IPS DF 6.9 (cell line): ENCODE results near the gene ECSIT.
A peak's percentile ranks its signal among the peaks of the same experiment; 100 is the strongest.

Source experiments
- DNase-seq: peaks from one replicate; pipeline ENCODE4 v3.0.0-alpha.2; 2013; ENCODE audit warnings: low read depth, low spot score
- H3K27ac ChIP-seq: one replicate; pipeline ENCODE4 v1.5.1; 2013; ENCODE audit warnings: low read length, control low read depth
- H3K27me3 ChIP-seq: 2 replicates; pipeline ENCODE4 v1.6.1; 2013; ENCODE audit warnings: mild to moderate bottlenecking, low read length; ENCODE audit not compliant: control insufficient read depth, insufficient read depth
- H3K36me3 ChIP-seq: 2 replicates; pipeline ENCODE4 v1.6.1; 2013; ENCODE audit warnings: low read length; ENCODE audit not compliant: control insufficient read depth, insufficient read depth
- H3K4me1 ChIP-seq: 2 replicates; pipeline ENCODE4 v1.6.1; 2013; ENCODE audit warnings: low read length; ENCODE audit not compliant: control insufficient read depth, insufficient read depth
- H3K4me3 ChIP-seq: 2 replicates; pipeline ENCODE4 v1.5.1; 2013; ENCODE audit warnings: mild to moderate bottlenecking, low read length
- H3K9me3 ChIP-seq: 2 replicates; pipeline ENCODE4 v1.6.1; 2013; ENCODE audit warnings: low read length, inconsistent platforms; ENCODE audit not compliant: control insufficient read depth, insufficient read depth
- WGBS: extraction: QIAGEN DNeasy Blood & Tissue Kit; methylation state at CpG from one replicate; pipeline ENCODE4 v1.1.7; 2013; ENCODE audit warnings: mixed read lengths, missing lambda C conversion rate; ENCODE audit not compliant: insufficient read length, insufficient coverage; 5-methylcytosine and 5-hydroxymethylcytosine counted together

Gene ECSIT

DNA sequence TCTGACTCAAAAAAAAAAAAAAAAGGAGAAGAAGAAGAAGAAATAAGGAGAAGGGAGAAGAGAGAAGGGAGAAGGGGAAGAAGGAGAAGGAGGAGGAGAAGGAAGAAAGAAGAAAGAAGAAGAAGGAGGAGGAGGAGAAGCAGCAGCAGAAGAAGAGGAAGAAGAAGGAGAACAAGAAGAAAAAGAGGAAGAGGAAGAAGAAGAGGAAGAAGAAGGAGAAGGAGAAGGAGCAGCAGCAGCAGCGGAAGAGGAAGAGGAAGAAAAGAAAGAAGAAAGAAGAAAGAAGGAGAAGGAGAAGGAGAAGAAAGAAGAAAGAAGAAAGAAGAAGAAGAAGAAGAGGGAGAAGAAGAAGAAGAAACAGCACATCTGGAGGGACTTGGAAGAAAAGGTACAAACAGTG lies 5.6 kb upstream of the ECSIT start:
- H3K4me3 ChIP-seq = no peak overlapping the region
- H3K36me3 ChIP-seq = no peaks in the 10 kb centered on the region
- no peak overlapping the region for H3K27ac ChIP-seq
- no peaks in the 10 kb centered on the region for H3K9me3 ChIP-seq
- H3K4me1 ChIP-seq = peaks cover 8% of the 10 kb centered on the region
- WGBS = no CpG with 5 or more reads among the region's 1 CpG
- no peaks in the 10 kb centered on the region for H3K27me3 ChIP-seq
- no peak for DNase-seq

DNA sequence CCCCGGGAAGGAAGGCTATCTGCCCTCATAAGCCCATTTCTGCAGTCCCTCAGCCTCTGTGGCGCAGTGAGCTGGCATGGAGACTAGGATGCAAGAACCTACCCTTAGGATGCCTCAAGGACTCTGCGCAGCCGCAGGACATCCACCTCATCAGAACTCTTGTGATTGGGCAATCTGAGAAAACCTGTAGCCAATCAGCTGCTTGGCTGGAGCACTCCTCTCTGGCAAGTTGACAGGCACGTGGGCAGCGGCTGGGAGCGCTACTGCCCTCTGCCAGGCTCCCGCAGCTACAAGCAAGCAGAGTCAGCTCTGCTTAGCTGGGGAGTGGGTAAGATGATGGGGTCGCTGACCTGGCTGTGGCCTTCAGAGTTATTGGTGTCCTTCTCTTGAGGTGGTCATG lies 1.5 kb upstream of the ECSIT start:
- no peaks in the 10 kb centered on the region for H3K27me3 ChIP-seq
- H3K4me1 ChIP-seq = peaks cover under 1% of the 10 kb centered on the region; the same call in 1 of the 2 replicates
- no peak overlapping the region for H3K4me3 ChIP-seq
- peak; percentile 89 for DNase-seq
- H3K36me3 ChIP-seq = no peaks in the 10 kb centered on the region
- H3K9me3 ChIP-seq = no peaks in the 10 kb centered on the region
- WGBS = no CpG with 5 or more reads among the region's 9 CpGs
- no peak overlapping the region for H3K27ac ChIP-seq

DNA sequence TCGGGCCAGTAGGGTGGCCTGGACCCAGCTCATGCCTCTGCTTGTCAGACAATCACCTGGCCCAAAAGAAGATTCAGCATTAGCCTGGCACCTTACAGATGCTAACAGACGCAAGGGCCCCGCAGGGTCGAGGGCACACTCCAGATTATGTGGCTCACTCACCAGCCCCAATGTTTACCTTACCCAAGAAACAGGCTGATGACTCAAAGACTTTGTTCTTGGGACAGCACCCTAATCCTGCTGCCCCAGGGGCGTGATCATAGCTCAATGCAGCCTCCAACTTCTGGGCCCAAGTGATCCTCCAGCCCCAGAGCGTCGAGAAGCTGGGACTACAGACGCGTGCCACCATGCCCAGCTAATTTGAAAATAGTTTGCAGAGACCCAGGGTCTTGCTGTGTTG lies 9.8 kb downstream of the ECSIT start:
- WGBS = no CpG with 5 or more reads among the region's 9 CpGs
- Histone ChIP-seq H3K27me3 (no peaks in the 10 kb centered on the region), H3K9me3 (no peaks in the 10 kb centered on the region), H3K4me1 (no peaks in the 10 kb centered on the region), H3K27ac (no peak overlapping the region), H3K4me3 (no peak overlapping the region), H3K36me3 (peaks cover 2% of the 10 kb centered on the region; the same call in 1 of the 2 replicates)
- DNase-seq = no peak

DNA sequence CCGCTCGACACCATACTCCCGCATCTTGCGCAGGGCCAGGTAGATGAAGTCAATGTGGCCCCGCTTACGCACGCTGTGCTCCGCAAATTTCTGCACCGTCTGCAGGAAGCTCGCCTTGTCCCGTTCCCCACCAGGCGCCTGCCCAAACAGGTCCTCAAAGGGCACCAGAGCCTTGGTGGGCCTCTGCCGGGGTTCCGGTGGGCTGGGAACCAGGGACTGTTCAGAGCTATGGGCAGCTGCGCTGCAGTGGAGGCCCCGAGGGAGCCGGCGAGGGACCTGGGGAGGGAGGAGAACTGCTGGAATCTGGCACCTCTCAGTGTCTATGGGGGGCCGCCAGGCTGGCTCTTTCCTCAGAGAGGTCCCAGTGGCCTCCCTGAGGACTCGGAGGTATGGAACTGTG lies 15.0 kb downstream of the ECSIT start:
- Histone ChIP-seq H3K27ac (no peak overlapping the region), H3K4me1 (no peaks in the 10 kb centered on the region), H3K36me3 (peaks cover 3% of the 10 kb centered on the region; the same call in 1 of the 2 replicates), H3K27me3 (no peaks in the 10 kb centered on the region), H3K9me3 (no peaks in the 10 kb centered on the region), H3K4me3 (no peak overlapping the region)
- no peak for DNase-seq
- WGBS = no CpG with 5 or more reads among the region's 20 CpGs

DNA sequence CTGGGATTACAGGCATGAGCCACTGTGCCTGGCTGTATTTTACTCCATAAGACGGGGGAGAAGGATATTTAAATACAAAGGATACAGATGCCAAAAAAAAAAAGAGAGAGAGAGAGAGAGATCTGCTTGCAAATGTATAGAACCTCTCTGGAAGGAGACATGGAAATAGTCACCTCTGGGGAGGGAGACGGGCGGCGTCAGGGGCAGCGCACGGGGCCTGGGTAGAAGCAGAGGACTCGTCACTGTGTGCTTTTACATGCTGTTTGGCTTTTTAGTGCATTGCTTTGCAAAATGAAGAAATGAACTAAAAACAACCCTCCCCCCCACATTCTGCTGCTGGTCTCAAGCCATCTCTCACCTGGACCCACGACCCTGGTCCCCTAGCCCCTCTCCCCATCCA lies 18.5 kb downstream of the ECSIT start:
- H3K27me3 ChIP-seq = no peaks in the 10 kb centered on the region
- H3K4me1 ChIP-seq = no peaks in the 10 kb centered on the region; the same call in 1 of the 2 replicates
- WGBS = no CpG with 5 or more reads among the region's 8 CpGs
- no peak for DNase-seq
- H3K36me3 ChIP-seq = peaks cover 3% of the 10 kb centered on the region; the same call in 1 of the 2 replicates
- H3K27ac ChIP-seq = no peak overlapping the region
- no peaks in the 10 kb centered on the region for H3K9me3 ChIP-seq
- no peak overlapping the region for H3K4me3 ChIP-seq

DNA sequence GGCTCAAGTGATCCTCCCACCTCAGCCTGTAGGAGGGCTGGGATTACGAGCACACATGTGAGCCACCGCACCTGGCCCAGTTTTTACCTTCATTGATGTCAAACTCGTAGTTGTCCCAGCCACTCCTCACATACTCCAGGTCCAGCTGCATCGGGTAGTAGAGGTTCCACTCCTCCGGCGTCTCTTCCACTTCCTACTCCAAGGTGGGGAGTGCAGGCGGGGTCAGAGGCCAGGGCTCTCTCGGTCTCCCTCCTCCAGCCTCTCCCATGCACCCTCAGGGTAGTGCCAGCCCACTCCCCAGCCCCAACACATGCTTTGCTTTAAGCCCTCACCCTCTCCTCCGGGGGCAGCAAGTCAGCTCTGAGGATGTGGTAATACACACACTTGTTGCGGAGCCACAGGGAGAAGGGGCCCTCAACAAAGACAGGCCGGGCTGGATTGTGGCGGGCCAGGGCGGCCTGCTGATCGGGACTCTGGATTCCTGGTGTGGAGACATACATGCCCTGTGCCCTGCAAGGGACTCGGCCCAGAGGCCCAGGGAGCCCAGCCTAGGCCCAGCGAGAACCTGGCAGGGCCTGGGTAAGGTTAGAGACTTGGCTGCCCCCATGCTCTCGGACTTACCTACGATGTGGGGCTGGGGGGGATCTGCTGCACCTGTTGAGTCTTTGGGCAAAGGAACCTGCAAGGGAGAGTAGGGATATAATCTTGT lies 21.4 kb downstream of the ECSIT start:
- no peaks in the 10 kb centered on the region for H3K9me3 ChIP-seq
- no peak for DNase-seq
- H3K36me3 ChIP-seq = no peaks in the 10 kb centered on the region
- H3K4me1 ChIP-seq = no peaks in the 10 kb centered on the region; the same call in 1 of the 2 replicates
- H3K27ac ChIP-seq = no peak overlapping the region
- no peak overlapping the region for H3K4me3 ChIP-seq
- WGBS = no CpG with 5 or more reads among the region's 18 CpGs
- no peaks in the 10 kb centered on the region for H3K27me3 ChIP-seq

DNA sequence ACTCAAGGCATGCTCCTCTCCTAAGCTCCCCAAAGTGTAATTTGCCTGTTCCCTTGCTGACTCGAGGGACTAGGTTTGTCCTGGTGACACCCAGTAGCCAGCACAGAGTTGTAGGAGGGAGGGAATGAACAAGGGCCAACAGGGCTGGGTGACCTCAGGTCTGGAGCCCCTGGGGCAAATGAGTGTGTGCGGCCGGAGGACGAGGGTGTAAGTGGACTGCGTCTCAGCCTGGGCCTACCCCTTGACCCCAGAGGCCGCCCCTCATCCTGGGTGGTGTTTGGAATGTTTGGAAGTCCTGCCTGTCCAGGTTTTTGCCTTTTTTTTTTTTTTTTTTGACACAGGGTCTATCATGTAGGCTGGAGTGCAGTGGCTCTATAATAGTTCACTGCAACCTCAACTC lies 22.0 kb downstream of the ECSIT start:
- Histone ChIP-seq H3K27me3 (no peaks in the 10 kb centered on the region), H3K36me3 (no peaks in the 10 kb centered on the region), H3K4me1 (no peaks in the 10 kb centered on the region; the same call in 1 of the 2 replicates), H3K4me3 (no peak overlapping the region), H3K27ac (no peak overlapping the region), H3K9me3 (no peaks in the 10 kb centered on the region)
- WGBS = no CpG with 5 or more reads among the region's 6 CpGs
- no peak for DNase-seq

DNA sequence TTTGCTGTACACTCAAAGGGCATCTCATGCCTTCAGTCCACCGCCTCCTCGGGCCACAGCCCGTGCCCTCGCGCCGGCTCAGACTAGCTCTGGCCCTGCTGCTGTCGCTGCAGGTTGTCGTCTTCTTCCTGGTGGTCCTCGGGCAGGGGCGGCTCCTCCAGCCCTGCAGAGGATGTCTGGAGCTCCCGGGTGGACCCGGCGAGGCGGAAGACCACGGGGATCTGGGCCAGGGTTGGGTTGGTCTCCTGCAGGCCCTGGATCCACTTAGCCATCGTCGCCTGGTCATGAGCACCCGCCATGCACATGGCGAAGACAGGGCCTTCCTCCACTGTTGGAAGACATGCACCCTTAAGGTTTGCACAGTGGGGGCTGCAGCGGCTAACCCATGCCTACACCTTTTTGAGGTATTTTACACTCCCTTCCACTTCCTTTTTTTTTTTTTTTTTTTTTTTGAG lies 22.8 kb downstream of the ECSIT start:
- no peak overlapping the region for H3K27ac ChIP-seq
- no peaks in the 10 kb centered on the region for H3K9me3 ChIP-seq

DNA sequence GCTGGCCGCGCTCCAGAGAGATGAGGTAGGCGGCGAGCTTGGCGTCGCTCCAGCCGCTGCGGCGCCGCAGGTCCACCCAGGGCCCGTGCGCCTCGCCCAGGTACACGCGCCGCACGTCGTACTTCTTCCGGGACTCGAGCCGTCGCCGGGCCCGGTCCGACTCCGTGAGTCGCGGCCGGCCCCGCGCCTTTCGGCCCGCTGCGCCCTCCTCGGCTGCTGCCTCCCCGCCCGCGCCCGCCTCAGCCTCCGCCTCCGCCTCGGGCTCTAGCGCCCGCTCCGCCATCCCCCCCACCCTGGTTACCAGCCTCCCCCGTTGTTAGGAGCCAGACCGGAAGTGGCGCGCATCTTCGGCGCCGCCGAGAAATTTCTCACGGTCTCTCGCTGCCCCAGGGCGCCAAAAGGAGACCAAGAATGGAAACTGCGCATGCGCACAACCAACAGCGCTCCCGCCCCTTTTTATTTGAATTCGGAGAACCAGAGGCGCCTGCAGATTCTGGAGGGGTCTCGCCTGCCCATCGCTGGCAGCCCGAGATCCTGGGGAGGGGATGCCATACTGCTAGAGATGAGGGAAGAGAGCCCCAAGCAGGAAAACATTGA lies 23.3 kb downstream of the ECSIT start, which contains the start of gene ZNF653:
TSS of gene ZNF653 (minus strand) at position 336 of the 597 bp plus-strand sequence. CDS start at position 283, 53 bp downstream.
- Histone ChIP-seq H3K9me3 (no peaks in the 10 kb centered on the region), H3K27ac (no peak within 1 kb of the TSS), H3K4me3 (peak within 1 kb of the TSS; percentile 91), H3K27me3 (no peaks in the 10 kb centered on the region), H3K4me1 (no peaks in the 10 kb centered on the region; the same call in 1 of the 2 replicates), H3K36me3 (no peaks in the 10 kb centered on the region)
- WGBS = no CpG with 5 or more reads among the region's 65 CpGs
- peak; percentile 92 for DNase-seq

More for the DNA sequence above, 22.8 kb downstream of the ECSIT start:
- H3K36me3 ChIP-seq = no peaks in the 10 kb centered on the region
- H3K4me3 ChIP-seq = peak overlapping the region; percentile 16; the same call in 1 of the 2 replicates
- WGBS = no CpG with 5 or more reads among the region's 20 CpGs
- no peak for DNase-seq
- H3K27me3 ChIP-seq = no peaks in the 10 kb centered on the region
- H3K4me1 ChIP-seq = no peaks in the 10 kb centered on the region; the same call in 1 of the 2 replicates

DNA sequence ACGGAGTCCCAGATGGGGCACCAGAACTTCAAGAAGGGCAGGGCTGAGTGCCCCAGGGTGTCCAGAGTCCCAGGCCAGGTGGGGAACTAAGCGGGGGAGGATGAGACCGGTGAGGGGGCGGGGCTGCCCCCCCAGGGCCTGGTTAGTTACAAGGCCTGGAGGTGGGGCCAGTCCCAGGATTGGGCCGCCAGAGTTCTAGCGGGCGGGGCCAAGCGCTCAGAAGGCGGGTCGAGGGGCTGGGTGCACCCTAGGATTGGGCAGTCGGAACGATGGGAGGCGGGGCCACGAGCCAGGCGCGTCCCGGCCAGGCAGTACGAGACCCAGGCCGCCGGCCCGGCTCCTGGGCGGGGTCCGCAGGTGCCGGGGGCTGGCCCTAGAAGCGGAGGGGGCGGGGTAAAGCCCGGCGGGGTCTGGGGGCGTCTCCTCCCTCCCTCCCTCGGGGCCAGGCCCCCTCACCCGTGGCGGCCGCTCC lies 23.9 kb downstream of the ECSIT start:
- WGBS = no CpG with 5 or more reads among the region's 33 CpGs
- DNase-seq = peak; percentile 84
- no peaks in the 10 kb centered on the region for H3K9me3 ChIP-seq
- H3K36me3 ChIP-seq = no peaks in the 10 kb centered on the region
- H3K27me3 ChIP-seq = no peaks in the 10 kb centered on the region
- no peak overlapping the region for H3K27ac ChIP-seq
- peak overlapping the region; percentile 91; the same call in 1 of the 2 replicates for H3K4me3 ChIP-seq
- no peaks in the 10 kb centered on the region; the same call in 1 of the 2 replicates for H3K4me1 ChIP-seq
